ENCODE results near the gene PFN3.

The PFN3 gene

GRCh38 chr5:177399997-177400868 lies at the start of gene PFN3:
TSS of gene PFN3 (minus strand) at chr5:177400661. CDS start at chr5:177400576, 85 bp downstream.
- TF ChIP-seq GATA3 (IDR thresholded peaks at IDR 0.05; ENCODE audit: low read depth, low read length) (no peak), GATA2 (IDR thresholded peaks at IDR 0.05; ENCODE audit: low read depth, low read length) (no peak)

- no peak for TF ChIP-seq GATA3 (IDR thresholded peaks at IDR 0.05; ENCODE audit: low read depth, low read length)
- no peak for TF ChIP-seq GATA2 (IDR thresholded peaks at IDR 0.05; ENCODE audit: low read depth, low read length)
These were observed 48.9 kb upstream of the PFN3 start for GRCh38 chr5:177449140-177450061.

GRCh38 chr5:177448244-177448950 lies 47.9 kb upstream of the PFN3 start:
- no peak for TF ChIP-seq GATA3 (IDR thresholded peaks at IDR 0.05; ENCODE audit: low read depth, low read length)
- no peak for TF ChIP-seq GATA2 (IDR thresholded peaks at IDR 0.05; ENCODE audit: low read depth, low read length)

- no peak for TF ChIP-seq GATA2 (IDR thresholded peaks at IDR 0.05; ENCODE audit: low read depth, low read length)
- no peak for TF ChIP-seq GATA3 (IDR thresholded peaks at IDR 0.05; ENCODE audit: low read depth, low read length)
These were observed 47.3 kb upstream of the PFN3 start for GRCh38 chr5:177447611-177448243.

GRCh38 chr5:177447066-177447610 lies 46.7 kb upstream of the PFN3 start:
- no peak for TF ChIP-seq GATA2 (IDR thresholded peaks at IDR 0.05; ENCODE audit: low read depth, low read length)
- no peak for TF ChIP-seq GATA3 (IDR thresholded peaks at IDR 0.05; ENCODE audit: low read depth, low read length)

- TF ChIP-seq GATA3 (IDR thresholded peaks at IDR 0.05; ENCODE audit: low read depth, low read length) = no peak
- no peak for TF ChIP-seq GATA2 (IDR thresholded peaks at IDR 0.05; ENCODE audit: low read depth, low read length)
These were observed 46.0 kb upstream of the PFN3 start, which contains the start of gene PRR7 for GRCh38 chr5:177446200-177447065. TSS of gene PRR7 (plus strand) at chr5:177446814. CDS start at chr5:177455068, 8,254 bp downstream.

- TF ChIP-seq GATA3 (IDR thresholded peaks at IDR 0.05; ENCODE audit: low read depth, low read length) (no peak), GATA2 (IDR thresholded peaks at IDR 0.05; ENCODE audit: low read depth, low read length) (no peak)
These were observed 45.4 kb upstream of the PFN3 start for GRCh38 chr5:177445917-177446199.

GRCh38 chr5:177445052-177445916 lies 44.8 kb upstream of the PFN3 start:
- no peak for TF ChIP-seq GATA3 (IDR thresholded peaks at IDR 0.05; ENCODE audit: low read depth, low read length)
- TF ChIP-seq GATA2 (IDR thresholded peaks at IDR 0.05; ENCODE audit: low read depth, low read length) = no peak

- no peak for TF ChIP-seq GATA2 (IDR thresholded peaks at IDR 0.05; ENCODE audit: low read depth, low read length)
These were observed 43.9 kb upstream of the PFN3 start for GRCh38 chr5:177444106-177445051.

- no peak for TF ChIP-seq GATA3 (IDR thresholded peaks at IDR 0.05; ENCODE audit: low read depth, low read length)
- no peak for TF ChIP-seq GATA2 (IDR thresholded peaks at IDR 0.05; ENCODE audit: low read depth, low read length)
These were observed 42.9 kb upstream of the PFN3 start for GRCh38 chr5:177443144-177443983.

Measured in SH-SY5Y (cell line).